ENCODE data around the gene MBTPS1. TPM values are rescaled to one million over a fixed set of nuclear protein-coding genes. Genes with fewer than 3 reads are reported as not detected.

Gene MBTPS1
- total RNA-seq, 1 donor from 2014 or later = 70.9 TPM

DNA sequence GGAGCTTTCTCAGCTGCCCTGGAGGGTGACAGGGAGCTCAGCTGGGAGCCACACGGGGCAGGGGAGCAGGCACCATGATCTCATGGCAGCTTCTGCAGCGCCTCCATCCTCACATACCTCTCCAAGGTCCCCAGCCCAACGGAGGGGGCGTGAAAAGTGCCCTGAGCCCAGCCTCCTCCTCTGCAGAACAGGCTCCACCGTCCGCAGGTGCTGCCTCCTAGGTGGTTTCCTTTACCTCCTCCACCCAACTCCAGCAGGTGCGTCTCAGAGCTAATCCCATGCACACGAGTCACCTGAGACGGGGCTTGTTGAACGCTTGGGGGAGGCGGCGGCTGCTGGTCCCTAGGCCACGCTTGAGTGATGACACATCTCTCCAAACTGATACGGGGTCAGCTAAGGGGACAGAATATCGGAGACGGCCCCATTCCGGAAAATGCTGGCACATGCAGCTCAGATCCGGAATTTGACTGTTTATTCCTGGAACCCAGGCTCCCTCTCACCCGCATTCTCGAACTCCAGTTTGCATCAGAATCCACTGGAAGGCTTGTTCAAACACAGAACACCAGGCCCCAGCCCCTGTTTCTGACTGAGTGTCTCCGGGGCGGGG lies 73.8 kb downstream of the MBTPS1 start:
- no peak overlapping the region for H3K4me3 ChIP-seq (ENCODE audit: low read depth, low read length)
- no peak for DNase-seq (ENCODE audit: low read depth)
- TF ChIP-seq, protein P1, sequence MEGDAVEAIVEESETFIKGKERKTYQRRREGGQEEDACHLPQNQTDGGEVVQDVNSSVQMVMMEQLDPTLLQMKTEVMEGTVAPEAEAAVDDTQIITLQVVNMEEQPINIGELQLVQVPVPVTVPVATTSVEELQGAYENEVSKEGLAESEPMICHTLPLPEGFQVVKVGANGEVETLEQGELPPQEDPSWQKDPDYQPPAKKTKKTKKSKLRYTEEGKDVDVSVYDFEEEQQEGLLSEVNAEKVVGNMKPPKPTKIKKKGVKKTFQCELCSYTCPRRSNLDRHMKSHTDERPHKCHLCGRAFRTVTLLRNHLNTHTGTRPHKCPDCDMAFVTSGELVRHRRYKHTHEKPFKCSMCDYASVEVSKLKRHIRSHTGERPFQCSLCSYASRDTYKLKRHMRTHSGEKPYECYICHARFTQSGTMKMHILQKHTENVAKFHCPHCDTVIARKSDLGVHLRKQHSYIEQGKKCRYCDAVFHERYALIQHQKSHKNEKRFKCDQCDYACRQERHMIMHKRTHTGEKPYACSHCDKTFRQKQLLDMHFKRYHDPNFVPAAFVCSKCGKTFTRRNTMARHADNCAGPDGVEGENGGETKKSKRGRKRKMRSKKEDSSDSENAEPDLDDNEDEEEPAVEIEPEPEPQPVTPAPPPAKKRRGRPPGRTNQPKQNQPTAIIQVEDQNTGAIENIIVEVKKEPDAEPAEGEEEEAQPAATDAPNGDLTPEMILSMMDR (IDR thresholded peaks at IDR 0.05; ENCODE audit: insufficient read depth, low read length, poor library complexity, severe bottlenecking) = no peak
- no peaks in the 10 kb centered on the region for H3K36me3 ChIP-seq (ENCODE audit: control insufficient read depth, insufficient read depth, low read length)
- peaks cover 63% of the 10 kb centered on the region for H3K27me3 ChIP-seq (ENCODE audit: control insufficient read depth, insufficient read depth, low read length)

- peaks cover 63% of the 10 kb centered on the region for H3K27me3 ChIP-seq (ENCODE audit: control insufficient read depth, insufficient read depth, low read length)
- TF ChIP-seq, protein P1 (IDR thresholded peaks at IDR 0.05; ENCODE audit: insufficient read depth, low read length, poor library complexity, severe bottlenecking) = no peak
Observed at GRCh38 chr16:84042308-84042878, 74.3 kb downstream of the MBTPS1 start, which contains the start of gene SLC38A8. SLC38A8 (minus strand) TSS chr16:84042795; CDS start chr16:84042157, 638 bp downstream.

GRCh38 chr16:84041881-84042280 lies 74.9 kb downstream of the MBTPS1 start:
- Histone ChIP-seq H3K27me3 (ENCODE audit: control insufficient read depth, insufficient read depth, low read length) (peaks cover 63% of the 10 kb centered on the region), H3K4me3 (ENCODE audit: low read depth, low read length) (no peak overlapping the region), H3K36me3 (ENCODE audit: control insufficient read depth, insufficient read depth, low read length) (no peaks in the 10 kb centered on the region)
- DNase-seq (ENCODE audit: low read depth) = no peak
- TF ChIP-seq, protein P1 (IDR thresholded peaks at IDR 0.05; ENCODE audit: insufficient read depth, low read length, poor library complexity, severe bottlenecking) = no peak

More at GRCh38 chr16:84042308-84042878, 74.3 kb downstream of the MBTPS1 start, which contains the start of gene SLC38A8:
- Histone ChIP-seq H3K36me3 (ENCODE audit: control insufficient read depth, insufficient read depth, low read length) (no peaks in the 10 kb centered on the region), H3K4me3 (ENCODE audit: low read depth, low read length) (no peak within 1 kb of the TSS)
- DNase-seq (ENCODE audit: low read depth) = no peak

DNA sequence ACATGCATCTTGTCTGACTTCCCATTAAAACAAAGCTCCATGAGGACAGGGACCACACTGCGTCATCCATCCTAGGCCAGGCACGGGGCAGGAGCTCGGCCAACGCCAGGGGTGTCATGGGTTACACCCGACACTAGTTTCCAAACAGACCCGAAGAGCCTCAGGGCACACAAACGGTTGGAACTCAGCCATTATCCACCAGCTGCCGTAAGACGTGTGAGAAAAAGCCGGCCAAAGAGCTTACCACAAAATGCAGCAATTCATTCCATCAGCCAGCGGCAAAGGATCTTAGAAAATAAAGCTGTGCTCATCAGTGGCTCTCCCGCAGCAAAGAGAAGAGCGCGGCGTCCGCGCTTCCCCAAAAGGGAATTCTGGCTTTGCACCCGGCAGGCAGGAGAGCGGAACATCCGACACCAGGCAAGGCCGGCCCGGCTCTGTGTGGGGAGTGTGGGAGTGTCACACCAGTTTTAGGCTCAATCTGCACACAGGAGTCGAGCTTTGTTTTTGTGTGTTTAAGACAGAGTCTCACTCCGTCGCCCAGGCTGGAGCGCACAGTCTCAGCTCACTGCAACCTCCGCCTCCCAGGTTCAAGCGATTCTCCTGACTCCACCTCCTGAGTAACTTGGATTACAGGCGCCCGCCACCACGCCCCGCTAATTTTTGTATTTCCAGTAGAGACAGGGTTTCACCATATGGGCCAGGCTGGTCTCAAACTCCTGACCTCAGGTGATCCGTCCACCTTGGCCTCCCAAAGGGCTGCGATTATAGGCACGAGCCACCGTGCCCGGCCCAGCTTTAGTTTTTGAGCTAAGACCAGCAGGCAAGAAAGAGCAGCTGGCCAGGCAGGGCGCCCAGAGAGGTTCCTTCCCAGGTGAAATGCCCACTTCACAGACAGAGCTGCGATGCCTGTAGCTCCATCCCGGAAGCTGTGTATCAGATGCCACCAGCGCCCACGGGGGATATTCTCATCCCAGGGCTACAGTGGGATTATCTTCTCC lies 75.6 kb downstream of the MBTPS1 start:
- Histone ChIP-seq H3K36me3 (ENCODE audit: control insufficient read depth, insufficient read depth, low read length) (no peaks in the 10 kb centered on the region), H3K27me3 (ENCODE audit: control insufficient read depth, insufficient read depth, low read length) (peaks cover 63% of the 10 kb centered on the region), H3K4me3 (ENCODE audit: low read depth, low read length) (no peak overlapping the region)
- DNase-seq (ENCODE audit: low read depth) = no peak
- TF ChIP-seq, protein P1 (IDR thresholded peaks at IDR 0.05; ENCODE audit: insufficient read depth, low read length, poor library complexity, severe bottlenecking) = no peak

GRCh38 chr16:84040226-84040822 lies 76.4 kb downstream of the MBTPS1 start:
- Histone ChIP-seq H3K4me3 (ENCODE audit: low read depth, low read length) (no peak overlapping the region), H3K27me3 (ENCODE audit: control insufficient read depth, insufficient read depth, low read length) (peaks cover 63% of the 10 kb centered on the region), H3K36me3 (ENCODE audit: control insufficient read depth, insufficient read depth, low read length) (no peaks in the 10 kb centered on the region)
- TF ChIP-seq, protein P1 (IDR thresholded peaks at IDR 0.05; ENCODE audit: insufficient read depth, low read length, poor library complexity, severe bottlenecking) = no peak
- DNase-seq (ENCODE audit: low read depth) = no peak

Measured in kidney epithelial cell (primary cell).